HG03064 (cell line): Measurements from ENCODE around the gene EMX2.

Source experiments
- ATAC-seq: cut with Tn5 transposase; IDR thresholded peaks from one replicate; pipeline ENCODE4 v1.9.1; 2021; ENCODE audit warnings: low read depth; ENCODE audit not compliant: unreplicated experiment

The EMX2 gene

GRCh38 chr10:117531371-117532002 lies 11.1 kb upstream of the EMX2 start:
- no peak for ATAC-seq

GRCh38 chr10:117532003-117532385 lies 10.6 kb upstream of the EMX2 start:
- no peak for ATAC-seq

DNA sequence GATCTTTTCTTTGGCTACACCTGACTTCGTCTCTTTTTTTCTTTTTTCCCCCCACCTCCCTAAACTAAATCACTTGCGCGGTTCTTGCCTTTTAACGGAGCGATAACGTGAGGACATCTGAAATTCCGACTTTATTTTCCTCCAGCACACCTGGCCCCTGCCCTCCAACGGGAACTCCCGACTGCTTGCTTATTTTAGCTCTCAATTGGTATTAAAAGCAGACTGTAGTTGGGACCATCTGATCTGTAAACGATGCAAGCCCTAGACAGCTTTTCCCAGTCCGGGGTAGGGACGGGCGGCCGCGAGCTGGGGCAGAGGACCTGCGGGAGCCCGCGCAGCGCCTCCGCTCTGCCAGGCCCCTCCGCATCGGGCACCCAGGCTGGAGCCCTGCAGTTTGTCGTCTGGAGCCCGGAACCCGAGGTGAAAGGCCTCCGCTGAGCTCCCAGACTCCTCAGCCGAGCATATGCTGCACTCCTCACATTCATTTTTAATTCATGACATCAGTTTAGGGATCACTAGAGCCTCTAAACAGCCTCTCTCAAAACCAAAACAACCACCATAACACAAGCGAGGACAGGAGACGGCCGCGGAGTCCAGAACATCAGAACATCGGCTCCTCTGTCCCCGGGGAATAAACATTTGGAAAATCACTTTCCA lies 10.0 kb upstream of the EMX2 start:
- no peak for ATAC-seq

DNA sequence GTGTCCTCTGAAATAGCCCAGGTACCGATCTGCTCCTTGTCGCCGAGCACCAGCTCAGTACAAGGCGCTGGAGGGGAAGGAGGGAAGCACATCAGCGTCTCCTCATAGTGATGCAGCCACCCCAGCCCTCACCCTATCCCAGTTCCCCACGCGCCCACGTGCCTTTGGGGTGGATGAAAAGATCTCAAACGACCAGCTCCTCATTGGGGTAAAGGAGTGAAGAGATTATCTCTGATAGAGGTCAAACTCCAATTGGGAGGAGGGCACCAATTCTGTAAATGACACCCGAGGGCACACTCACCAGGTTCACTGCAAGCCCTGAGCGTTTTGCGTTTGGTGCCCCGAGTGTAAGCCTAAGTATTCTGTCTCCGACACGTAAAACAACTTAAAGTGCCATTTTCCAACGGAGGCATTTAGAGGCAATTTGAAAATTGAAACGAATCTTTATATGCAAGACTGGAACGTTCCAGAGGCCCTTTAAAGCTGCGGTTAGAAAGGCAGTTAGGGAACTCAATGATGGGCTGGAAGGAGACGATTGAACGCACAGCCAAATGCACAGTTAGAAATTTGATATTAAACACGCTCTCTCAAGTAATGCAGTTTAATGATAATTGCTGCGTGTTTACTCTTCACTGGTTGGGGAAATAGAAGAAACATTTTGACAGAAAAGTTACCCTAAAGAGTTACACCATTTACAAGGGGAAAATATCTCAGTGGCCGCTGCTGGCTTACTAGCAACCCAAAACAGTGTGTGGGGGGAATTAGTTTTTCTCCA lies 8.9 kb upstream of the EMX2 start:
- no peak for ATAC-seq

DNA sequence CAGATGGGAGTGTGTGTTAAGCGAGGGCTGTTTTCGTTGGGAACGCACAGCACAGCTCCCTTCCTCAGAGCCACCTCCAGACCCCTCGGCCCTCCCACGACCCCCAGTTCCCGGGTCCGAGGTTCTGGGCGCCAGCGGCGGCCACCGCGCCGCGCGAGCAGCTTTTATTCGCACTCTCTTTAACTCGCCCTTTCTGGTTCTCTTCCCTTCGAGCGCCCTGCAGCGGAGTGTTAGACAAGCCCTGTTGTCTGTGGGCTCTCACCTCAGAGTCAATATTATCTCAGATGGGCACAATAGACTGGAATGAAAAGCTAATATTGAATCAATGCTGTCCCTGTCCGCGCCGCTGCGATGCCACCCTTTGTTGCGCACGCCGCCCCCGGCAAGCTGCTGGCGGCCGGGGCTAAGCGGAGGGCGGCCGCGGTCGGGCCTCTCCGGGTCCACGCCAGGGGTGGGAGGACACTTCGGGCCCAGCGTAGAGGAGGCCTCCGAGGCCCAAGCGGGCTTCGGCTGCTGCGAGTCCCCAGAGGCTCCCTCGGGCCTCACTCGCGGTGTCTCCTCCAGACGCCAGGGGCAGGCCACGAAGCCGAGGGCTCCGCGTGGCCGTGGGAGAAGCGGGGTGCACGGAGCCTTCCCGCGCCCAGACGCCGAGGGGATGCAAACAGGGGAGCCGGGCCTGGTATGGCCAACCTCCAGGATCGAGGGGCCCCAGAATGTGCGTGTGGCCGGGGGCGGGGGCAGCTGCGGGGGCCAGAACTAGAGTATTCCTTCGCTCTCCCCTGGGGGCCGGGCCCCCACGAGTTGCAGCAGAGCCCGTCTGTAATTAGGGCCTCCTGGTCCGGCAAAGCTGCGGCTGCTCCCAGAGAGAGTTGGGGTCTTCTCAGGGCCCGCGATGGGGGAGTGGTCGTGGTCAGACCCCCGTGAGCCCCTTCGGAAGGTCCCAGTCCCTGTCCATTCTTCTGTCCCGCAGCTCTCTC lies 7.9 kb upstream of the EMX2 start:
- no peak for ATAC-seq

GRCh38 chr10:117535298-117536071 lies 7.1 kb upstream of the EMX2 start:
- no peak for ATAC-seq

DNA sequence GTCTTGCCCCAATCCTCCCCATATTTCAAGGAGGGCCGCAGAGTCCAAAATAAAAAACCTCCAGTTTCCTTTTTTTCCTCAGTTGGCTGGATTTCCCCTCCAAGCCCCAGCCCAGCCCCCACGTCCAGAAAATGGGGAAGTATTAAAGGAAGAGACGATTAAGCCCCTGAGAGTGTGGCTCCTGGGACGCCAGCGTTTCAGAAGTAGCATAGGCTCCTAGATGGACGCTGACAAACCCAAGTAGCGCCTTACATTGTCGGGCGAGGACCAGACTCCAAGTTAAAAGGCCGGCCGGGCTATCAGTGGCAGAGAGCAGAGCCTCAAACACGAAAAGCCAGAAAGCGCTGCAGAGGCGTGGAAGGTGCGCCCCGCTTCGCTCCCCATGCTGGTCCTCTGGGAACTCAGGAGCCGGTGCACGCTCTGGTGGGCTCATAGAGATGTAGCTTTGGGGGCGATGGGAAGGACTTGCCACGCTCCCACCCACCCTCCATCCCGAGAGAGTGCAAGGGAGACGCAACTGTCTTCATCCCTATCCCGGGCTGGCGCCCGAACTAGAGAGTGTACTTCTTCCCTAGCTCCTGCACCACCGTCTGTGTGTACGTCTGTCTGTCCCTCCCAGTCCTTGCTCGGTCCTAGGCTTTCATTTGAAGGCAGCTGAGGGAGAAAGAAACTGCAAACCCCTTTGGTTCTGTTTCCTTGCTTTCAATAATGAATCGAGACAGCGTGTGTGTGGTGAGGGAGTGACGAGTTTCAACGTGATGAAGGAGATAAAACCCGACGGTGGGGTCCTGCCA lies 6.3 kb upstream of the EMX2 start:
- no peak for ATAC-seq

DNA sequence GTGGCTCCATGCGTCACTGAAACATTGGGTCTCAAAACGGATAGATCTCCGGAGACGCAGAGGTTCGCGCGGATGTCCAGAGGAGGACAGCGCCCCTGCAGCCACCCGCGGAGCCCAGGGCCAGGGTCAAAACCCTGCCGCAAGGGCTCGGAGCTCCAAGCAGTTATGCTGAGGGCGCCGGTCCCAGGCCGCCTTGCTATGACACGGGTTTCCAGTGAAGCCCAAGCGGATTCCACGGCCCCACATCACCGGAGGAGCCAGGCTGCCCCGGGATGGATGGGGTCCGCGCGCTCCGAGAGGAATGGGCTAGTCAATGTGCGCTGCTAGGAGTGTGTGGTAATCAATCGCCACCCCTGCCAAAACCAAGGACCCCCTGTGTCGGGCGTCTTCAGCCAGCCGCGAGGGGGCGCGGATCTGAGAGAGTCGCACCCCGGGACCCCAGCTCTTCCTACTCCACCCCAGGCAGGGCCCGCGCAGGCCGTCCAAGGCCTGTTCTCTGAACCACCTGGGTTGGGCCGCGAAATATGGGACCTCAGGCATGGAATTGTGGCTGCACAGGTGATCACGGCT lies 5.6 kb upstream of the EMX2 start:
- ATAC-seq = no peak

DNA sequence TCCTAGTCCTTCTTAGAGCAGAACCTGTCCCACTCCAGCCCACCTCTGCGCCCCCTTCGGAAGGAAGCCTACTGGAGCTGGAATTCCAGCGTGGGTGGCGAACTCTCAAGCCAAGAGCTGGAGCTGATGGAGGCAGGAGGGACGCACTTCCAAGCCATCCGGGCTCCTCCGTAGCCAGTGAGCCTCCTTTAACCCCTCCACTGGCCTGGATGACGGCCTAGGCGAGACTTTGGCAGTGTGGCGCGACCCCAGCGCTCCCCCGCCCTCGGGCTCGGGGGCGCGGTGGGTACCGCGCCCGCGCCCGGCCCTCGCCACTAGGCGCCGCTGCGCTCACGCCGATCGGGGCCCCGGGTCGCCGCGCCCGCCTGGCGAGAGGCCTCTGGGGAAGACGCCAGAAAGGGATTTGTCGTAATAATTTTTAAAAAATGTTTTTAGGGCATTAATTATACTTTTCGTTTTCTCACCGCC lies 5.1 kb upstream of the EMX2 start:
- no peak for ATAC-seq

DNA sequence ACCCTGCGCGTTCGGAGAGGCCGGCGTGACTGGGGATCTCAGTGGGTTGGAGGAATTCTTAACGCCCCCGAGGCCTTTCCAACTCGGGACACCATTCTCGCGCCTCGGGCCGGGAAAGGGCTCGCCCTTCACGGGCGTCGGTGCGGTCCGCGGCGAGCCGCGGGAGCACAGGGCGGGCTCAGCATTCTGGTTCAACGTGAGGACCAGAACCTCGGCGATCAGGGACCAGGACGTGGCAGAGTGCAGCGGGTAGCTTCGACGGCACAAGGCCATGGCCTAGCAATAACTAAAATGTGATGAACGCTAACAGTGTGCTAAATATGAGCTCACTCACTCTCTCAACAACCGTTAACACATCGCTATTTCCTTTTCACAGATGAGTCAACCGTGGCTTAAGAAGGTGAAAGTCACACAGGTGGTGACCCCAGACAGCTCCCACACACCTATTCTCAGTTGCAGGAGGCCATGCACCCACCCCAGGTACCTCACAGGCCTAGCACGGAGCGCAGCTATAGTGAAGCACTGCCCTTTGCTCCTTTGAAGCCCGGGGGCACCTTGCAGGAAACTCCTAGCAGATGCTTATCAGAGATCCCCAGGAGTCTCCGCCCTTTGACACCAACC lies 4.5 kb upstream of the EMX2 start:
- ATAC-seq = no peak

- no peak for ATAC-seq
Observed at GRCh38 chr10:117539361-117539773, 3.2 kb upstream of the EMX2 start.

- ATAC-seq = no peak
Observed at GRCh38 chr10:117539903-117540639, 2.5 kb upstream of the EMX2 start.

DNA sequence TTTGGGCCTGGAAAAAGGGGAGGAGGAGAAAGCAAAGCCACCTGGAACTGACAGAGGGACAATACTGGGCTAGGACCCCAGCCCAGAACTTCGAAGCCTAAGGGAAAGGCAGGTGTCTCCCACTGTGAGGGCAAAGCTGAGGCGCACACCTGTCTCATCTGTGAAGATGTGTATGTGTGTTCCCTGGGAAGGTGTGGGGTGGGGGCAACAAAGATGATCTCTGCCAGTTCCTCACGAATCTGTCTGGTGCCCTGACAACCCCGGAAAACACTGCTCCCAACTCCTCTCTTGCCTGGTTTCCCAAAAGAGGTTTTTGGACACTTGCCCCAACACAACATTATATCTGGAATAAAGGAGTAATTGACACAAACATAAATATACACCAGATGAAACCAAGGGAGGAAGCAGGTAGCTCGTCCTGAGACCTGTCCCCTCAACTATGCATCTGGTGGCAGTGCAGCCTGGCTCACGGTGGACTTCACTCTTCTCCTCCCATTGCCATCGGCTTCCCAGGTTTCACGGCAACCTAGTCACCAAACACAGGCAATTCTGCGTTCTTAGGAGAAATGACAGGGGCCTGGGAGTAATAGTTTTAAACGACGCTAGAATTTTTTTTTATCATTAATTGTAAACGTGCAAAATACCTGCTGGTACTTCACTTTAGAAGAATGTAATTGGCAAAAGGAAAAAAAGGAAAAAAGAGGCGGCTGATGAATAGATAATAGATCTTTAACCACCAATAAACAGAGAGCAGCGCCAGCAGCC lies 1.7 kb upstream of the EMX2 start:
- no peak for ATAC-seq

GRCh38 chr10:117541405-117541908 lies 1.1 kb upstream of the EMX2 start:
- no peak for ATAC-seq

DNA sequence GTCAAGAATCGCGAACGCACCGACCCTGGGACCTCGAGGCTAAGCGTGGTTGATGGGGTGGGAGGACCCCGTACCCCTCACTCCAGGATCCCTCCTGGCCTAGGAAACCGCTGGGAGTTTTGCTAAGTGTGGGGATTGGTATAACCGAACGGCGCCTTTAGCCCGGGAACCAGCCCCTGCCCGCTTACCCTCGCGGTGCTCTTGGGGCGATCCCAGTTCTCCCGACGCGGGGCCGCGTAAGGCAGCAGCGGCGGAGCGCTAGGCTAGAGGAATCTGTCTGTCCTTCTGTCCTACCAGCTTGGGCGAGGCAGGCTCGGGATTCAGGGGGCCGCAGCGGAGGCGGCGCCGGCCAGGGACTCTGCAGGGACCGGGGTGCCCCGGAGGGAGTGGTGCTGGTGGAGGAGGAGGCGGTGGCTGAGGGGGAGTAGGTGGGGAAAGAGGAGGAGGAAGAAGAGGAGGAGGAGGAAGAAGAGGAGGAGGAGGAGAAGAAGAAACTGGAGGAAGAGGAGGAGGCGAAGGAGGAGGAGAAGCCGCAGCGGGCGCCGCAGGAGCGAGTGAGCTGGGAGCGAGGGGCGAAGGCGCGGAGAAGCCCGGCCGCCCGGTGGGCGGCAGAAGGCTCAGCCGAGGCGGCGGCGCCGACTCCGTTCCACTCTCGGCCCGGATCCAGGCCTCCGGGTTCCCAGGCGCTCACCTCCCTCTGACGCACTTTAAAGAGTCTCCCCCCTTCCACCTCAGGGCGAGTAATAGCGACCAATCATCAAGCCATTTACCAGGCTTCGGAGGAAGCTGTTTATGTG lies 439 bp upstream of the EMX2 start:
- ATAC-seq = no peak
